ENCODE results near the gene OTOG.

OTOG gene

GRCh38 chr11:17651061-17651460 is 104.0 kb downstream of the OTOG start:
- DNase-seq (ENCODE audit: low spot score) = no peak

- no peak for DNase-seq (ENCODE audit: low spot score)
These were observed 104.6 kb downstream of the OTOG start for GRCh38 chr11:17651681-17652080.

- no peak for DNase-seq (ENCODE audit: low spot score)
These were observed 105.5 kb downstream of the OTOG start for GRCh38 chr11:17652556-17652955.

- no peak for DNase-seq (ENCODE audit: low spot score)
These were observed 106.6 kb downstream of the OTOG start for GRCh38 chr11:17653611-17654010.

GRCh38 chr11:17655682-17656081 is 108.6 kb downstream of the OTOG start:
- no peak for DNase-seq (ENCODE audit: low spot score)

- no peak for DNase-seq (ENCODE audit: low spot score)
These were observed 111.2 kb downstream of the OTOG start for GRCh38 chr11:17658211-17658610.

- DNase-seq (ENCODE audit: low spot score) = no peak
These were observed 121.1 kb downstream of the OTOG start for GRCh38 chr11:17668166-17668565.

GRCh38 chr11:17672469-17672868 is 125.4 kb downstream of the OTOG start:
- DNase-seq (ENCODE audit: low spot score) = no peak

- DNase-seq (ENCODE audit: low spot score) = no peak
These were observed 126.9 kb downstream of the OTOG start for GRCh38 chr11:17673951-17674350.

- DNase-seq (ENCODE audit: low spot score) = no peak
These were observed 135.8 kb downstream of the OTOG start for GRCh38 chr11:17682848-17683247.

- no peak for DNase-seq (ENCODE audit: low spot score)
These were observed 136.5 kb downstream of the OTOG start for GRCh38 chr11:17683377-17684161.

GRCh38 chr11:17684550-17684949 is 137.5 kb downstream of the OTOG start:
- DNase-seq (ENCODE audit: low spot score) = no peak

- peak; percentile 79 for DNase-seq (ENCODE audit: low spot score)
These were observed 139.3 kb downstream of the OTOG start for GRCh38 chr11:17686231-17686980.

GRCh38 chr11:17687946-17688670 is 141.0 kb downstream of the OTOG start:
- DNase-seq (ENCODE audit: low spot score) = no peak

GRCh38 chr11:17691550-17691949 is 144.5 kb downstream of the OTOG start:
- DNase-seq (ENCODE audit: low spot score) = no peak

- no peak for DNase-seq (ENCODE audit: low spot score)
These were observed 144.9 kb downstream of the OTOG start for GRCh38 chr11:17691976-17692375.

GRCh38 chr11:17692931-17693330 is 145.9 kb downstream of the OTOG start:
- no peak for DNase-seq (ENCODE audit: low spot score)

GRCh38 chr11:17693531-17693930 is 146.5 kb downstream of the OTOG start:
- DNase-seq (ENCODE audit: low spot score) = no peak

GRCh38 chr11:17694494-17695110 is 147.5 kb downstream of the OTOG start:
- no peak for DNase-seq (ENCODE audit: low spot score)

- peak; percentile 74 for DNase-seq (ENCODE audit: low spot score)
These were observed 148.7 kb downstream of the OTOG start for GRCh38 chr11:17695454-17696441.

- DNase-seq (ENCODE audit: low spot score) = no peak
These were observed 149.7 kb downstream of the OTOG start for GRCh38 chr11:17696741-17697140.

Data from ecto neural progenitor cell (in vitro differentiated cells).